Spinal cord (tissue), 10 donors: ENCODE data around the gene LRRD1. TPM values are rescaled to one million over a fixed set of nuclear protein-coding genes. Genes with fewer than 3 reads are reported as not detected.
"Not testable (repeated sequence)": the region's sequence is repeated elsewhere in the genome, so short reads cannot be mapped to it uniquely, and the experiment has no call there.

Experiments
- DNase-seq, 6 donors: peaks; one replicate each; pipeline versions ENCODE4 v3.0.0 to v3.0.0-alpha.2; 2013 to 2015; ENCODE audit warnings: low spot score in 6 of 6, low read depth in 4 of 6
- H3K27ac ChIP-seq: one replicate; pipeline ENCODE4 v1.5.1; 2013; ENCODE audit warnings: low read depth, low read length, control low read depth
- H3K27me3 ChIP-seq: one replicate; pipeline ENCODE4 v1.6.1; 2013; ENCODE audit warnings: low read length; ENCODE audit not compliant: control insufficient read depth, insufficient read depth
- H3K36me3 ChIP-seq: one replicate; pipeline ENCODE4 v1.6.1; 2013; ENCODE audit warnings: low read length; ENCODE audit not compliant: control insufficient read depth, insufficient read depth
- H3K4me1 ChIP-seq: one replicate; pipeline ENCODE4 v1.6.1; 2013; ENCODE audit warnings: low read length; ENCODE audit not compliant: control insufficient read depth, insufficient read depth
- H3K4me3 ChIP-seq: one replicate; pipeline ENCODE4 v1.5.1; 2013; ENCODE audit warnings: low read depth, low read length, control low read depth
- H3K9me3 ChIP-seq: one replicate; pipeline ENCODE4 v1.6.1; 2013; ENCODE audit warnings: low read length; ENCODE audit not compliant: control insufficient read depth, insufficient read depth
- WGBS: methylation state at CpG from one replicate; pipeline ENCODE4 v1.1.5; 2013; ENCODE audit warnings: missing lambda C conversion rate; ENCODE audit not compliant: insufficient coverage; 5-methylcytosine and 5-hydroxymethylcytosine counted together
- polyA plus RNA-seq, 2 donors: library from polyadenylated mRNA; unstranded; fragments of 120-200 nt; gene quantifications; one replicate each; pipeline ENCODE4 v1.2.1, GENCODE V29; 2013; ENCODE audit not compliant: insufficient read length in 2 of 2
- total RNA-seq, 2 donors: library from RNA; depleted of rRNA in 1 of 2; stranded (reverse); fragments of 120-200 nt in 1 of 2; fragments of >200 nt in 1 of 2; gene quantifications; one replicate each; pipeline versions ENCODE4 v1.2.3 to v1.2.4, GENCODE V29; 2013 to 2014
- donor health status: healthy.

The LRRD1 gene
- total and polyA plus RNA-seq, 4 donors: 0.39 to 0.89 (median 0.78) TPM

- H3K36me3 ChIP-seq: peaks cover 5% of the 10 kb centered on the region
- peak overlapping the region; percentile 98 for H3K27ac ChIP-seq
- H3K4me3 ChIP-seq: peak overlapping the region; percentile 95
- no peaks in the 10 kb centered on the region for H3K9me3 ChIP-seq
- DNase-seq: peak in 1 of 6 donors; percentile 18
- H3K4me1 ChIP-seq: peaks cover 8% of the 10 kb centered on the region
- H3K27me3 ChIP-seq: no peaks in the 10 kb centered on the region
- 22% methylated on average over 10 of the region's 15 CpGs for WGBS
These were observed 45.7 kb downstream of the LRRD1 start for GRCh38 chr7:92133133-92133736.

DNA sequence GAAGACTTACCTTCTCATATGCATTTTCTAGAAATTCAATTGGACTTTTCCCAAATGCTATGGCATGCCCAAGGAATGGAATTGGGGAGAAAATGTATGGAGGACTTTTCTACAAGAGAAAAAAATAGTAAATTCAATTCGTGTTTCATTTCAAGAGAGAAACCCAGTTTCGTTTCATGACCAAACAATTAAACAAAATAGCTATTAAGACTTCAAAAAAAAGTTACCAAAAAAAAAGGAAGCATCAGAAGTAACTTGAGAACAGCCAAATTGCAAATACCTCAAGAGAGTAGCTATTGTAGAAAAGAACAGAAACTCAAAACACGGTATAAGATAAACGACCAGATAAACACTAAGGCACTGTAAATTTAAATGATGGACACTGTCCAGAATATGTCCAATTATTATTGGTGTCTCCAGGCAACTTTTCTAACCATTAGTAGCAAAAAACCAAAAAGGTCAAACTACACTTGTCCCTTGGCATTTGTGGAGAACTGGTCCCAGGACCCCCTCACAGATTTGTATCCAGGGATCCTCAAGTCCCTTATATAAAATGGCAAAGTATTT lies 47.1 kb downstream of the LRRD1 start:
- no peaks in the 10 kb centered on the region for H3K27me3 ChIP-seq
- peaks cover 8% of the 10 kb centered on the region for H3K36me3 ChIP-seq
- no CpG with 5 or more reads among the region's 4 CpGs for WGBS
- H3K4me1 ChIP-seq: peaks cover 8% of the 10 kb centered on the region
- no peaks in the 10 kb centered on the region for H3K9me3 ChIP-seq
- no peak overlapping the region for H3K27ac ChIP-seq
- no peak overlapping the region for H3K4me3 ChIP-seq
- DNase-seq: no peak

DNA sequence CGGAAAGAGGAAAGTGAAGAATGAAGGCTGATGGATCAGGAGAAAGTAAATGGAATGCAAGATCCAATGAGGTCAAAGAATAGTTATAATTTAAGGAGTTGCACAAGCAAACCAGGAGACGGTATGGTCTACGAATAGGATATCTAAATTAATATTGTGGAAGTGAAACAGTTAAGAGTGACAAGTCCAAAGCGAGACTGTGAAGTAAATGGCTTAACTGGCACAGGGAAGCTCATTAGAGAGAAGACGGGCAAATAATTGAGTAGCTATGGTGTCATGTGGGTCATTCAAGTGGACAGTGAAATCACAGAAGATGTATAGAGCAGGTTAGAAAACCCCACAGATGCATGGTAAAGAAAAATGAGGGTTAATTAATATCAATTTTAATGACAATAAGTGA lies 47.8 kb downstream of the LRRD1 start:
- 67% methylated on average over 5 of the region's 5 CpGs for WGBS
- Histone ChIP-seq H3K27me3 (no peaks in the 10 kb centered on the region), H3K36me3 (peaks cover 8% of the 10 kb centered on the region), H3K4me1 (peaks cover 8% of the 10 kb centered on the region), H3K9me3 (no peaks in the 10 kb centered on the region), H3K27ac (no peak overlapping the region), H3K4me3 (no peak overlapping the region)
- no peak for DNase-seq

- no peak overlapping the region for H3K27ac ChIP-seq
- no peak overlapping the region for H3K4me3 ChIP-seq
- H3K27me3 ChIP-seq: no peaks in the 10 kb centered on the region
- H3K36me3 ChIP-seq: peaks cover 23% of the 10 kb centered on the region
- peaks cover 2% of the 10 kb centered on the region for H3K9me3 ChIP-seq
- DNase-seq: no peak
- no peaks in the 10 kb centered on the region for H3K4me1 ChIP-seq
These were observed 57.3 kb downstream of the LRRD1 start for GRCh38 chr7:92121681-92122080.

DNA sequence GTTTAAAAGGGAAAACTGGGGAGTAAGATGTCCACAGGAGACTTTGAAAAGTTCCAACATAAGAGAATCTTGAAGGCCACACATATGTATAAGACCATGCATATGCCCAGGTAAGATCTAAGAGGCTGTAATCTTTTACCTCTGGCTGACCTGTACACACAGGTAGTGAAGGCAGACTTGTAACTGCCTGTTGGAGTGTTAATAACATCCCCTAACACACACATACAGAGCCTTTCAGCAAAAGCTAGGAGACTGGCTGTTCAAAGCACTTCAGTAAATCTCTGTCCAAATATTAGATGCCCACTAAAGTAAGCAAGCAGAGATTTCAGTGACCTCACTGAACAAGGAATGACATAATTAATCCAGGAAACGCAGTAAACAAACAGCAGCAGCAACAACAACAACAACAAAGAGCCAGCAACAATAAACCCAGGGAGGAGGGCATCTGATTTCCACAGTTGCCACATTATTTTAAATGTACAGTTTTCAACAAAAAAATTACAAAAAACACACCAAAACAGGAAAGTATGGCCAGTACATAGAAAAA lies 59.7 kb downstream of the LRRD1 start:
- DNase-seq: no peak
- H3K36me3 ChIP-seq: peaks cover 17% of the 10 kb centered on the region
- WGBS: 70% methylated on average over 1 of the region's 1 CpG
- H3K9me3 ChIP-seq: peaks cover 2% of the 10 kb centered on the region
- no peak overlapping the region for H3K4me3 ChIP-seq
- no peaks in the 10 kb centered on the region for H3K27me3 ChIP-seq
- no peak overlapping the region for H3K27ac ChIP-seq
- H3K4me1 ChIP-seq: no peaks in the 10 kb centered on the region

DNA sequence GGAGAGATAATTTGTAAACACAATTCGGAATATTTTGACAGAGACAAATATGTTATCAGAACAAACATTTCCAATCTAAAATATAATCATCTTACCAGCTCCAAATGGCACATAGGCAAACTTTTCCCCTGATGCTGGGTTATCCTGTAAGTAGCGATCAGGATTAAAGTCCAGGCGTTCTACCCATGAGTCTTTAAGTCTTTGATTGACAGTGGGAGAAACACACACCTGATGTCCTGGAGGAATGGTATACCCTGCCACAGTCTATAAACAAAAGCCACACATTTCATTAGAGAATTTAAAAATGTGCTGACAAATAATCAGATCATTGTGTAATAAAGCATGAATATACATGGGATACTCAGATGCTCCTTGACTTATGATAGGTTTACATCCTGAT lies 62.0 kb downstream of the LRRD1 start:
- Histone ChIP-seq H3K27ac (no peak overlapping the region), H3K9me3 (peaks cover under 1% of the 10 kb centered on the region), H3K27me3 (no peaks in the 10 kb centered on the region), H3K4me1 (no peaks in the 10 kb centered on the region), H3K4me3 (no peak overlapping the region), H3K36me3 (peaks cover 14% of the 10 kb centered on the region)
- DNase-seq: no peak
- WGBS: no CpG with 5 or more reads among the region's 3 CpGs

DNA sequence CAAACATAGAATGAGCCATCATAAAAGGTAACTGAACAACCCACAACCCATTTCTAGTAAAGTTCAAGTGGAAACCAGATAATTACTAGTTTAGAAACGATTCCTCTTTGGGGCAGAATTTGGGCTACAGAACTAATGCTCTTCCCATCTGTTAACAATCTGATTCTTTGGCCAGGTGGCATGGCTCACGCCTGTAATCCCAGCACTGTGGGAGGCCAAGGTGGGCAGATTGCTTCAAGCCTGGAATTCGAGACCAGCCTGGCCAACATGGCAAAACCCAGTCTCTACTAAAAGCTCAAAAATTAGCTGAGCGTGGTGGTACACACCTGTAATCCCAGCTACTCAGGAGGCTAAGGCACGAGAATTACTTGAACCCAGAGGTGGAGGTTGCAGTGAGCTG lies 63.1 kb downstream of the LRRD1 start:
- no peak for DNase-seq

DNA sequence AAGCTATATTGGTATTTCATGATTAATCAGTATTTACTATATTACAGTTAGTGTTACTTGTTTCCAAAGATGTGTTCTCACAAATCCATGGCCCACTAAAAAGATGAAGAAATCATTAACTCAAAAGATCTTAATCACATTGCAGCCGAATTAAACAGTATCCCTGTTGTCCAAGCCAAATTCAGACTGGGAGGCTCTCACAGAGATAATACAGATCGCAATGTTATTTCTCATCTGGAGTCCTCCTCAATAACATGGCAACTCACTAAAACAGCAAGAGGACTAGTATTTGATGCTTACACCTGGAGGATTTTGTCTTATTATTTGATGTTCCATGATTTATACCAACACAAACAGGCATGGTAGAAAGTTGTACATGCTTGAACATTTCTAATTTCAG lies 68.1 kb downstream of the LRRD1 start:
- Histone ChIP-seq H3K9me3 (no peaks in the 10 kb centered on the region), H3K4me3 (no peak overlapping the region), H3K36me3 (peaks cover 13% of the 10 kb centered on the region), H3K4me1 (no peaks in the 10 kb centered on the region), H3K27me3 (no peaks in the 10 kb centered on the region), H3K27ac (no peak overlapping the region)
- DNase-seq: no peak
- 80% methylated on average over 1 of the region's 2 CpGs for WGBS

More for the DNA sequence above, 63.1 kb downstream of the LRRD1 start:
- Histone ChIP-seq H3K36me3 (peaks cover 10% of the 10 kb centered on the region), H3K27me3 (no peaks in the 10 kb centered on the region), H3K4me1 (no peaks in the 10 kb centered on the region), H3K4me3 (no peak overlapping the region), H3K9me3 (no peaks in the 10 kb centered on the region), H3K27ac (no peak overlapping the region)
- WGBS: 96% methylated on average over 3 of the region's 5 CpGs

DNA sequence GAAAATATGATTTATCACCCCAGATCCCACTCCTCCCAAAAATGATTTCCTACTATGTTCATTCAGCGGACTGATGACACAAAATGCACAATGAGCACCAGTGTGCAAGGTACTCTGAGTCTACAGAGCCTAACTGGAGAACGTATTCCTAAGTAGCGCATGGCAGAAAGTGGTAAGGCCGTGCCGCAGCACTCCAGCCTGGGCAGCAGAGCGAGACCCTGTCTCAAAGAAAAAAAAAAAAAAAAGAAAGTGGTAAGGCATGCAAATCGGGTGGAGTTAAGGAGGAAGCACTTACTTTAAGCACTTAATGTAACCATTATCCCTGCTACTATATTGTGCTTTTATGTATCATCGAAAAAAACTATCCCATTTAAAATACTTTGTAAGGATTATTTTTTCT lies 70.1 kb downstream of the LRRD1 start:
- Histone ChIP-seq H3K4me1 (no peaks in the 10 kb centered on the region), H3K27ac (no peak overlapping the region), H3K9me3 (no peaks in the 10 kb centered on the region), H3K4me3 (no peak overlapping the region), H3K27me3 (no peaks in the 10 kb centered on the region), H3K36me3 (peaks cover 10% of the 10 kb centered on the region)
- DNase-seq: no peak
- WGBS: 100% methylated on average over 2 of the region's 8 CpGs

- H3K9me3 ChIP-seq, H3K27me3 ChIP-seq, H3K4me1 ChIP-seq, H3K27ac ChIP-seq, DNase-seq, H3K4me3 ChIP-seq: not testable (repeated sequence)
- WGBS: 96% methylated on average over 2 of the region's 5 CpGs
- H3K36me3 ChIP-seq: peaks cover 26% of the 10 kb centered on the region
These were observed 76.1 kb downstream of the LRRD1 start for GRCh38 chr7:92102862-92103261.
